Esophagus muscularis mucosa (tissue), 3 donors: ENCODE results near the gene SEC24B.

Experiments used
- CTCF ChIP-seq, 3 experiments: fragments of 200-600 bp in 2 of 3; fragments of 450-650 bp in 1 of 3; sonication (generic) in 2 of 3; IDR thresholded peaks; one replicate each; pipeline ENCODE4 v1.5.1; 2017 to 2019; ENCODE audit warnings: antibody characterized with exemption in 3 of 3, mild to moderate bottlenecking in 2 of 3, moderate library complexity in 1 of 3
- POLR2A ChIP-seq: fragments of 450-650 bp; IDR thresholded peaks from one replicate; pipeline ENCODE4 v1.6.1; 2017; ENCODE audit warnings: antibody characterized with exemption, moderate library complexity, mild to moderate bottlenecking, low read depth
- POLR2AphosphoS5 ChIP-seq, 2 donors: sonication (generic); formaldehyde crosslinking; IDR thresholded peaks; one replicate each; pipeline ENCODE4 v1.6.1; 2017; ENCODE audit warnings: antibody characterized with exemption in 2 of 2

- TF ChIP-seq POLR2A, result no peak
- no peak for TF ChIP-seq CTCF (IDR thresholded peaks at IDR 0.05)
- TF ChIP-seq POLR2AphosphoS5 (IDR thresholded peaks at IDR 0.05), result no peak
Observed at GRCh38 chr4:109447278-109447677, 13.7 kb downstream of the SEC24B start.
